Measurements from ENCODE around the gene RPS6KA2.

The RPS6KA2 gene

DNA sequence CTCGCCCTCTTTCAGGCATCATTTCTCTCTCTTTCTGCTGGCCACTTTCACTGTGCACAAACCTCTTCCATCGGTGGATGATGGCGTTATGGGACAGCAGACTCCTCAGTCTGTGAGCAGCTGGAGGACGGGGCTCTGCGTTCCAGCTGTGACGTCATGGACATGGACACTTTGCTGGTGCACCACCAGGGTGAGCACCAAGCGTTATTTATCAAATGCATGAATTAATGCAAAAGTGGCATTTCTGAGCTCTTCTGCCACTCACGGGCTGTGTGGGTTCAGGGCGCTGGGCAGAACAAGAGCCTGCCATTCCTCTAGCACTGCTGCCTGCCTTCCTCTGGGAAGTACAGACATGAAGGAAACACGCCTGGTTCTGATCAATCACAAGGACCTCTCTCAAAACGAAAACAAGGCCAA, 161.4 kb downstream of the RPS6KA2 start:
- no peak for DNase-seq (ENCODE audit: low spot score)

GRCh38 chr6:166465003-166465399, 162.1 kb downstream of the RPS6KA2 start:
- no peak for DNase-seq (ENCODE audit: low spot score)

GRCh38 chr6:166464068-166465002, 162.7 kb downstream of the RPS6KA2 start:
- no peak for DNase-seq (ENCODE audit: low spot score)

DNA sequence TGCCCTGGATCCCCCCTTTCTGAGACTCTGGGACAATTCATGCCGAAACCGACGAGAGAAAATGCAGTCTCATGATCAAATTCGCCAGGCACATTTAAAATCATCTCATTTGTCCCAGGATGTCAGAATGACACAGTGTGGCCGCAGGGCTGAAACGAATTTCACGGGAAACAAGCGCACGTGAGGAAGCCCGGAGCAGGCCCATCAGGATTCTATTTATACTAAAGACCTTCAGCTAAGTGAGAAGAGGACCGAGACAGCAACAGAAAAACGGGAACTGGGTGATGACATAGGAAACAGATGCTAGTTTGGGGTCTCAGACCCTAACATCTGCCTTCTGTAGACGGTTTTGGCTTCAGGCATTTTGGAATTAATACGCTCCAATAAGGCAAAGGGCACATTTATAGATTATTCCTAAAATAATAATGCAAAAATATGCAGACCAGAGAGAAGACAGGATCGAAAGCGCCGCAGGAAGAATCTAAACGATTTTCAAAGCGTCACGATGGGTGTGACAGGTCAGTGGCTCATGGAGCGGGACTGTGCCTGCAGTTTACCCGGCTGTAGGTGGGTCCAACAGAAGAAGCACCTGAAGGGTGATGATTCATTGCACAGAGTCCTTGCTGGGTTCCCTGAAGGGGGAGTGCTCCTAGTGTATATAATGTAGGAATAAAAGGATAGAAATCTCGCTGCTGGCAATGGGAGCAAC, 163.5 kb downstream of the RPS6KA2 start:
- no peak for DNase-seq (ENCODE audit: low spot score)

GRCh38 chr6:166462461-166463135, 164.5 kb downstream of the RPS6KA2 start:
- DNase-seq (ENCODE audit: low spot score), result no peak

GRCh38 chr6:166461821-166462460, 165.1 kb downstream of the RPS6KA2 start:
- no peak for DNase-seq (ENCODE audit: low spot score)

DNA sequence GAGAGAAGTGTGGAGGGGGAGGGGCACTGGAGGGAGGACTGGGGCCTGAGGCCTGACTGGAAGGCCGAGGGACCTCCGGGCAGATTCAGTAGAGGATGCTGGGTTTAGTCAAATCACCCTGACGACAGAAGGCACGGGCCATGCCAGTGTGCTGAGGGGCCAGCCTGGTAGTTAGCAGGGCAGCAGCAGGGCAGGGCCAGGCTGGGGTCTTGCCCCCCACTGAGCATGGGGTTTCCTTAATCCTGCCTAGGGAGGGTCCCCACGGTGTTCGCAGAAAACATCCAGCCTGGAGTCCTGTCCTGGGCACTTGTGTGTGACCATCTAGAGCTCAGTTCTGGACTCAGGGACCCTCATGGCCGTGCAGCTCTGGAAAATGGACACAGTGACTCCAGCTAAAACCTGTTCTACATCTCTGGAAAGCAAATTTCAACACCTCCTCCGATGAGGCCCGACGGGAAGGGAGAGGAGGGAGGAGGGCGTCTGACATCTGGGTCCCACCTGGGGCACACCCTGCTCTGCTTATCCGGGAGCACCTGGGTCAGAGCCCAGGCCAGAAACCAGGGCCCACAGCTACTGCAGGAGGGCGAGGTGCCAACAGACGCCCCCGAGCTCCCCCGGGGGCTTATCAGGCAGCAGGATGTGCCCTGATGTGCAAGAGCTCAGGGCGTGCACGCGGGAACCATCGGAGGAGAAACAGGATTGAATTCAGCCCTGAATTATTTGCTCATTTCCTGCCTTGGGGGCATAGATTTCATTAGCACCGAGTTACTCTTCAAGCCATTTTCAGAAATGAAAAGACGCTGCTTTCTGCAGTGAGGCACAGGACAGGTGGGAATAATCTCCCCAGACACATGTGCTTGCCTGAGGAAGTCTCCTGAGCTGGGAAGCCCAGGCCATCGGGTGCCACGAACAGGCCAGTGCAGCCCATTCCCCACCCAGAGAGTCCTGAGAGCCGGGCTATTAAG, 166.3 kb downstream of the RPS6KA2 start:
- no peak for DNase-seq (ENCODE audit: low spot score)

DNA sequence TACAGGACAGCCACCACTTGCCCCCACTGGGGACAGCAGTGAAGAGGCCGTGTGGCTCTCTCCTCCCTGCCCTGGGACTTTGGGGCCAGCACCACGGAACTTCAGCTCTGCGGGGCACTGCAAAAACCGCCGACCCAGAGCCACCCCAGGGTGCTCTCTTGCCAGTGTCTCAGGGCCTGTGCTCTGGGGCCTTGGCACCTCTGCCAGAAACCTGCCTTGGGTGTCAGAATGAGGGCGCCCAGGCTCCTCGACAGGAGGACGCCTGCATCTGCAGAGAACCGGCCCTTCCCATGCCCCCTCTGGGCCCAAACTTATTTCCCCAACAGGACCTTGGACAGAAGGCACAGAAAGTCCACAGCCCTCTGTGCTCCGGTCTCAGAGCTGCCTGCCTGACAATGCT, 167.1 kb downstream of the RPS6KA2 start:
- DNase-seq (ENCODE audit: low spot score), result no peak

DNA sequence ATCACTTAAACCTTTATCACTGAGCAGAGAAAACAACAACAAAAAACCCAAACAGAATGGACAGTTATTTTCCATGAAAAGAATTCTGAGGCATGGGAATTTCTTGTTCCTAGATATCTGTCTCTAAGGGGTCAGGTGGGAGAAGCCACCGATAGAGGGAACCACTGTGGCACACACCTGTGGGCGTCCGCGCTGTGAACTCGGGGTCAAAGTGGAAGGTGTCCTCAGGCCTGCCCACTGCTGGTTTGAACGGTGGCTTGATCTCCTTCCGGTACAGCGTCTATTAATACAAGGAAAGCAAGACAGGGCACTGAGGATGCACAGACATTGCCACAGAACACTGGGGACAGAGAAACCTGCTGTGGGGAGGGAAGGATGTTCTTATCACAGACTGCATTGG, 167.8 kb downstream of the RPS6KA2 start:
- no peak for DNase-seq (ENCODE audit: low spot score)

- peak; percentile 72 for DNase-seq (ENCODE audit: low spot score)
Measured at GRCh38 chr6:166456395-166457156, 170.5 kb downstream of the RPS6KA2 start.

- DNase-seq (ENCODE audit: low spot score), result no peak
Measured at GRCh38 chr6:166454692-166455515, 172.1 kb downstream of the RPS6KA2 start.

- no peak for DNase-seq (ENCODE audit: low spot score)
Measured at GRCh38 chr6:166453651-166454050, 173.4 kb downstream of the RPS6KA2 start.

- DNase-seq (ENCODE audit: low spot score), result no peak
Measured at GRCh38 chr6:166450167-166450873, 176.7 kb downstream of the RPS6KA2 start.

DNA sequence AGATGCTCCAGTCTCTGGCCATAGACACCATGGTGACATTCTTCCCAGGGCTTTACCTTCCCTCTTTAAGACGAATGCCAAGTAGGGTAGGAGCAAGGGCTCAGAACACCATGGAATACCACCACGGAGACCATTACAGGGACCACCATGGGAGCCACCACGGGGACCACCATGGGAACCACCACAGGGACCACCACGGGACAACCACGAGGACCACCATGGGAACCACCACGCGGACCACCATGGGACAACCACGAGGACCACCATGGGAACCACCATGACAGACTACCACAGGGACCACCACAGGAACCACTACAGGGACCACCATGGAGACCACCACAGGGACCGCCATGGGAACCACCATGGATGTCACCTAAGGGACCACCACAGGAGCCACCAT, 177.4 kb downstream of the RPS6KA2 start:
- DNase-seq (ENCODE audit: low spot score), result no peak

DNA sequence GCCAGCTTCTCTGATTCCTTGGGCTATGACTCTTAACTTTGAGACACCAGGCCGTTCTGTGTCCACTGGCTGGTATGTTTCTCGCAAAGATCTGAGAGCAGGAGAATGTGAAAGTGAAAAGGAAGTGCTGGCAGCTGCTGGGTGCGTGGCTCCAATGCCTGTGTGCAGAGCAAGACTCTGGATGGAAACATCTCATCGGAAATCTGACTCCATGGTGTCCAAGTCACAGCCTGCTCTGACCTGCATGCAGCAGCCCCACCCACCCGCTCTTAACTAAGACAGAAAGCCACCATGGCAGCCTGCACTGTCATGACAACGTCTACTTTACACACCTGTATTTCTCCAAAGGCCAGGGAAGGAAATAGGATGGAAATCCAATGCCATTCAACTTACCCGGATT, 178.0 kb downstream of the RPS6KA2 start:
- DNase-seq (ENCODE audit: low spot score), result no peak

DNA sequence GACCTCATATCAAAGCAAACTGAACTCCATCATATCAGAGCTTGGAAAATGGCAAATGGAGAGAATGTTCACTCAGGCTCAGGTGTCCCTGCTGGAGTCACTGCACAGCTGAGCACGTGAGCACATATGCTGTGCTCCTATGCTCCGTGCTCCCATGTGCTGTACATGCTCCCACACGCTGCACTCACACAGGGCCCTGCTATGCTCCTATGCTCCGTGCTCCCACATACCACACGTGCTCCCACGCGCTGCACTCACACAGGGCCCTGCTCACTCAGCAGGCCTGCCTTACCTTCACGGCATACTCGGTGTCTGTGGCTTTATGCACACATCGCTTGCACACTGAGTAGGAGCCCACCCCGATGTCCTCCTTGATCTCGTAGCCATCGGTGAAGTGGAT, 178.6 kb downstream of the RPS6KA2 start:
- DNase-seq (ENCODE audit: low spot score), result no peak

DNA sequence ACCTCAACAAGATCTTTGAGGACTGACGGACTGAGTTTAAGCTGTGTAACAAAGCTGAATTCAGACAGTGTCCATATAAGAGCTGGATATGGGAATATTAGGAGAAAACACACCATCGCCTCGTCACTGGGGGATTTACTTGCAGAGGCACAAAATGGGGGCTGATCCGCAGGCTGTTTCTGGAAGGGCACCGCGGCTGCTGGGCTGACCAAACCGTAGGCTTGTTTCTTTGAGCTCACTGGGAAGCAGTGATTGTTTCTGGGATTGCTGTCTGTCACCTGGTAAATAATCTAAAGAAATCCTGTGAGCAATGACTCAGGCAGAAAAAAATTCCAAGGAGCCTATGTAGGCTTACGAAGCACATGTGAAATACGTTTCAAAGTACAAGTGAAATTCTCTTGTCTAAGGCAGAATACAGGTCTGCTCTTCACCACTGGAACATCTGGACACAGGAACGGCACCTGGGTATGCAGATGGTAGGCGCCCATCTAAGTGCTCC, 180.4 kb downstream of the RPS6KA2 start:
- no peak for DNase-seq (ENCODE audit: low spot score)

- no peak for DNase-seq (ENCODE audit: low spot score)
Measured at GRCh38 chr6:166446146-166446545, 180.9 kb downstream of the RPS6KA2 start.
